Measurements from ENCODE around the gene RPL11. TPM values are rescaled to one million over a fixed set of nuclear protein-coding genes. Genes with fewer than 3 reads are reported as not detected.

Gene RPL11
- total and polyA plus RNA-seq, 8 donors, result 255 to 4,094 (median 1,264) TPM

- Histone ChIP-seq H3K36me3 (no peaks in the 10 kb centered on the region), H3K27ac (no peak overlapping the region), H3K9me3 (no peaks in the 10 kb centered on the region), H3K27me3 (no peaks in the 10 kb centered on the region), H3K4me1 (no peaks in the 10 kb centered on the region), H3K4me3 (no peak overlapping the region)
- no peak for DNase-seq
- TF ChIP-seq POLR2A (IDR thresholded peaks at IDR 0.05), result no peak
- TF ChIP-seq POLR2AphosphoS5 (IDR thresholded peaks at IDR 0.05), result no peak
- TF ChIP-seq EP300 (IDR thresholded peaks at IDR 0.05), result no peak
- TF ChIP-seq, protein P1, sequence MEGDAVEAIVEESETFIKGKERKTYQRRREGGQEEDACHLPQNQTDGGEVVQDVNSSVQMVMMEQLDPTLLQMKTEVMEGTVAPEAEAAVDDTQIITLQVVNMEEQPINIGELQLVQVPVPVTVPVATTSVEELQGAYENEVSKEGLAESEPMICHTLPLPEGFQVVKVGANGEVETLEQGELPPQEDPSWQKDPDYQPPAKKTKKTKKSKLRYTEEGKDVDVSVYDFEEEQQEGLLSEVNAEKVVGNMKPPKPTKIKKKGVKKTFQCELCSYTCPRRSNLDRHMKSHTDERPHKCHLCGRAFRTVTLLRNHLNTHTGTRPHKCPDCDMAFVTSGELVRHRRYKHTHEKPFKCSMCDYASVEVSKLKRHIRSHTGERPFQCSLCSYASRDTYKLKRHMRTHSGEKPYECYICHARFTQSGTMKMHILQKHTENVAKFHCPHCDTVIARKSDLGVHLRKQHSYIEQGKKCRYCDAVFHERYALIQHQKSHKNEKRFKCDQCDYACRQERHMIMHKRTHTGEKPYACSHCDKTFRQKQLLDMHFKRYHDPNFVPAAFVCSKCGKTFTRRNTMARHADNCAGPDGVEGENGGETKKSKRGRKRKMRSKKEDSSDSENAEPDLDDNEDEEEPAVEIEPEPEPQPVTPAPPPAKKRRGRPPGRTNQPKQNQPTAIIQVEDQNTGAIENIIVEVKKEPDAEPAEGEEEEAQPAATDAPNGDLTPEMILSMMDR (IDR thresholded peaks at IDR 0.05), result no peak
- WGBS, 5 donors, result 85 to 94% (median 90%) methylated on average over 4 to 5 of the region's 5 CpGs
- intact Hi-C loops (cut with DNase I; ENCODE audit: low total_unique reads), result no loop called here
Observed at GRCh38 chr1:23644555-23644866, 47.1 kb upstream of the RPL11 start.

DNA sequence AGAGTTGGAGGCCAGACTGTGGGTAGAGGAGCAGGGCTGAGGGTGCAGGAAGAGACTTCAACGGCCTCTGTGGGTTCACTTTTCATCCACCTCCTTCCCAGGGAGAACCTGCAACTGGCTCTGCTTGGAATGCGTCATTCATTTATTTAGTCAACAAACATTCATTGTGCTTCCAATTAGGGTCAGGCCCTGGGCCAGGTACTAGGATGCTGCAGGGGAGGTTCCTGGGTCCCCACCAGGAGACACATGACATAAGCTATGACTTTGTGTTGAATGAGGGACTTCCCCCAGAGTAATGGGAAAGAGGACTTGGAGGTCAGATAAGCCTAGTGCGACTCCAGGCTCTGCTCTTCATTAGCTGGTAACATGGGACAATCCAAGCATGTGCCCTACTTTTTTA, 46.3 kb upstream of the RPL11 start:
- Histone ChIP-seq H3K4me3 (no peak overlapping the region), H3K27ac (no peak overlapping the region), H3K27me3 (no peaks in the 10 kb centered on the region), H3K36me3 (no peaks in the 10 kb centered on the region), H3K9me3 (no peaks in the 10 kb centered on the region), H3K4me1 (no peaks in the 10 kb centered on the region)
- DNase-seq, result no peak
- TF ChIP-seq, protein P1 (IDR thresholded peaks at IDR 0.05), result no peak
- TF ChIP-seq EP300 (IDR thresholded peaks at IDR 0.05) (no peak), POLR2A (IDR thresholded peaks at IDR 0.05) (no peak), POLR2AphosphoS5 (IDR thresholded peaks at IDR 0.05) (no peak)
- intact Hi-C loops (cut with DNase I; ENCODE audit: low total_unique reads), result no loop called here
- WGBS, 5 donors, result 53 to 72% (median 58%) methylated on average over 3 of the region's 3 CpGs

DNA sequence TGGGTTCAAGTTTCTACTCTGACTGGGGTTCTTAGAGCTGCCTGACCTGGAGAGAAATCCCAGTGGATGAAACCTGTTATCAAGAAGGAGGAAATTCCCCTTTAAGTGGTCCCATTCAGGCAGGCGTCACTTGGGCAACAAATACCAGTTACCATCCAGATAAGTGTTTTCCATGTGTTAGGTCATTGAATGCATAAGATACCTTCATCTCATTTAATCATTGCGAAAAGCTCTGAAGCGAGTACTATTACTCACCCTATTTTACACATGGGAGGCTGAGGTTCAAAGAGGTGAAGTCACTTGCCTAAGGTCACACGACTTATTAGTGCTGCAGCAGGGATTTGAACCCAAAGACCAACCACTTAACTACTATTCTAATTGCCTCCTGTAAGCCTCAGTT, 45.5 kb upstream of the RPL11 start:
- no peak overlapping the region for H3K27ac ChIP-seq
- H3K4me3 ChIP-seq, result no peak overlapping the region
- no peak for DNase-seq
- TF ChIP-seq POLR2A (IDR thresholded peaks at IDR 0.05) (no peak), EP300 (IDR thresholded peaks at IDR 0.05) (no peak), POLR2AphosphoS5 (IDR thresholded peaks at IDR 0.05) (no peak)
- TF ChIP-seq, protein P1 (IDR thresholded peaks at IDR 0.05), result no peak
- H3K36me3 ChIP-seq, result no peaks in the 10 kb centered on the region
- no peaks in the 10 kb centered on the region for H3K4me1 ChIP-seq
- 75 to 94% (median 93%) methylated on average over 4 of the region's 4 CpGs for WGBS, 5 donors
- peaks cover 0 to 1% (median 0%) of the 10 kb centered on the region in 3 donors for H3K27me3 ChIP-seq
- H3K9me3 ChIP-seq, result no peaks in the 10 kb centered on the region
- intact Hi-C loops (cut with DNase I; ENCODE audit: low total_unique reads), result no loop called here

- intact Hi-C loops (cut with DNase I; ENCODE audit: low total_unique reads), result no loop called here
- no peak overlapping the region for H3K27ac ChIP-seq
Observed at GRCh38 chr1:23646541-23646940, 45.1 kb upstream of the RPL11 start.

More at GRCh38 chr1:23646541-23646940, 45.1 kb upstream of the RPL11 start:
- TF ChIP-seq EP300 (IDR thresholded peaks at IDR 0.05) (no peak), POLR2A (IDR thresholded peaks at IDR 0.05) (no peak), POLR2AphosphoS5 (IDR thresholded peaks at IDR 0.05) (no peak)
- TF ChIP-seq, protein P1 (IDR thresholded peaks at IDR 0.05), result no peak
- Histone ChIP-seq H3K9me3 (no peaks in the 10 kb centered on the region), H3K4me1 (no peaks in the 10 kb centered on the region), H3K4me3 (no peak overlapping the region), H3K27me3 (peaks cover 0 to 4% (median 0%) of the 10 kb centered on the region in 3 donors), H3K36me3 (no peaks in the 10 kb centered on the region)
- no peak for DNase-seq
- 73 to 88% (median 84%) methylated on average over 6 of the region's 6 CpGs for WGBS, 5 donors
